NCI-H69 (cell line): Measurements from ENCODE around the gene SLIT1.
A peak's percentile ranks its signal among the peaks of the same experiment; 100 is the strongest.
"Not testable (repeated sequence)": the region's sequence is repeated elsewhere in the genome, so short reads cannot be mapped to it uniquely, and the experiment has no call there.

ENCODE experiments used
- DNase-seq: peaks from one replicate; lab custom pipeline; 2025; lab: John Stamatoyannopoulos, UW

Gene SLIT1

GRCh38 chr10:97042716-97043562 is 142.8 kb downstream of the SLIT1 start:
- no peak for DNase-seq

GRCh38 chr10:97042081-97042480 is 143.7 kb downstream of the SLIT1 start:
- DNase-seq, result no peak

GRCh38 chr10:97040706-97041105 is 145.1 kb downstream of the SLIT1 start:
- DNase-seq, result no peak

- no peak for DNase-seq
Measured at GRCh38 chr10:97040248-97040584, 145.5 kb downstream of the SLIT1 start.

GRCh38 chr10:97039538-97040247 is 146.1 kb downstream of the SLIT1 start:
- DNase-seq, result no peak

- no peak for DNase-seq
Measured at GRCh38 chr10:97038688-97039087, 147.1 kb downstream of the SLIT1 start.

GRCh38 chr10:97037365-97038361 is 148.1 kb downstream of the SLIT1 start:
- DNase-seq, result peak; percentile 85

GRCh38 chr10:97034958-97035769 is 150.6 kb downstream of the SLIT1 start:
- DNase-seq, result no peak

GRCh38 chr10:97034301-97034700 is 151.5 kb downstream of the SLIT1 start:
- DNase-seq, result no peak

GRCh38 chr10:97033841-97034240 is 151.9 kb downstream of the SLIT1 start:
- not testable (repeated sequence) for DNase-seq

GRCh38 chr10:97032624-97033023 is 153.1 kb downstream of the SLIT1 start:
- DNase-seq, result no peak

- DNase-seq, result no peak
Measured at GRCh38 chr10:97031459-97031858, 154.3 kb downstream of the SLIT1 start.

- DNase-seq, result no peak
Measured at GRCh38 chr10:97030894-97031293, 154.9 kb downstream of the SLIT1 start.

- no peak for DNase-seq
Measured at GRCh38 chr10:97029271-97029670, 156.5 kb downstream of the SLIT1 start.

GRCh38 chr10:97028832-97029178 is 157.0 kb downstream of the SLIT1 start:
- no peak for DNase-seq

GRCh38 chr10:97028126-97028831 is 157.5 kb downstream of the SLIT1 start:
- no peak for DNase-seq

GRCh38 chr10:97025613-97026242 is 160.0 kb downstream of the SLIT1 start:
- DNase-seq, result peak; percentile 58

GRCh38 chr10:97024168-97025073 is 161.3 kb downstream of the SLIT1 start:
- no peak for DNase-seq
